Activated T-cell treated with anti-CD3 and anti-CD28 coated beads, Interleukin-2, amount 50 U/mL, for 72 hours (primary cell): ENCODE data around the gene TNFRSF6B. TPM values are rescaled to one million over a fixed set of nuclear protein-coding genes. Genes with fewer than 3 reads are reported as not detected.
"Not testable (repeated sequence)": the region's sequence is repeated elsewhere in the genome, so short reads cannot be mapped to it uniquely, and the experiment has no call there.

Experiments
- ATAC-seq, 2 donors: fragments of 150-1000 bp; cut with Tn5 transposase; replicated peaks in 1 of 2; 2 replicates each; pipeline ENCODE4 v1.10.0; 2021; ENCODE audit warnings: moderate library complexity in 2 of 2, mild to moderate bottlenecking in 1 of 2
- DNase-seq, 2 donors: peaks; one replicate each; pipeline ENCODE4 v3.0.0; 2021 to 2022; ENCODE audit warnings: mixed read lengths in 1 of 2
- H3K27ac Mint-ChIP-seq: one replicate; pipeline ENCODE4 v1.8.0; 2022; ENCODE audit warnings: mild to moderate bottlenecking, moderate library complexity, mixed read lengths
- H3K27me3 Mint-ChIP-seq: one replicate; pipeline ENCODE4 v1.8.0; 2022; ENCODE audit warnings: low read depth, mixed read lengths
- H3K36me3 Mint-ChIP-seq, 2 donors: one replicate each; pipeline ENCODE4 v1.8.0; 2022; ENCODE audit warnings: mixed read lengths in 2 of 2, mild to moderate bottlenecking in 1 of 2; ENCODE audit not compliant: insufficient read depth in 2 of 2
- H3K4me1 Mint-ChIP-seq: one replicate; pipeline ENCODE4 v1.8.0; 2022; ENCODE audit warnings: low read depth, mixed read lengths
- H3K4me3 Mint-ChIP-seq, 2 donors: one replicate each; pipeline ENCODE4 v1.8.0; 2022; ENCODE audit warnings: mild to moderate bottlenecking in 2 of 2, mixed read lengths in 2 of 2, moderate library complexity in 2 of 2
- H3K9me3 Mint-ChIP-seq, 2 donors: one replicate each; pipeline ENCODE4 v1.8.0; 2022; ENCODE audit warnings: mixed read lengths in 2 of 2
- total RNA-seq, 2 donors: library from RNA; stranded (reverse); gene quantifications; one replicate each; pipeline ENCODE4 v1.2.3, GENCODE V29; 2022

TNFRSF6B gene
- total RNA-seq, 2 donors from 2014 or later = 1.0 to 1.2 TPM

GRCh38 chr20:63667858-63668257 is 28.6 kb upstream of the TNFRSF6B start:
- peaks cover 1 to 17% of the 10 kb centered on the region in 2 donors for H3K36me3 Mint-ChIP-seq
- H3K9me3 Mint-ChIP-seq = no peaks in the 10 kb centered on the region
- H3K4me3 Mint-ChIP-seq = no peak overlapping the region
- no peak overlapping the region for H3K27ac Mint-ChIP-seq
- no peaks in the 10 kb centered on the region for H3K27me3 Mint-ChIP-seq
- ATAC-seq = no peak
- H3K4me1 Mint-ChIP-seq = no peaks in the 10 kb centered on the region
- DNase-seq = no peak

- DNase-seq (no peak), ATAC-seq (no peak)
- no peaks in the 10 kb centered on the region for H3K4me1 Mint-ChIP-seq
- no peak overlapping the region for H3K4me3 Mint-ChIP-seq
- peaks cover 1 to 17% of the 10 kb centered on the region in 2 donors for H3K36me3 Mint-ChIP-seq
- H3K9me3 Mint-ChIP-seq = no peaks in the 10 kb centered on the region
- H3K27me3 Mint-ChIP-seq = no peaks in the 10 kb centered on the region
- H3K27ac Mint-ChIP-seq = no peak overlapping the region
Measured at GRCh38 chr20:63668351-63668750, 28.1 kb upstream of the TNFRSF6B start.

- not testable (repeated sequence) for H3K27me3 Mint-ChIP-seq, H3K4me1 Mint-ChIP-seq, DNase-seq, H3K27ac Mint-ChIP-seq, H3K4me3 Mint-ChIP-seq, H3K9me3 Mint-ChIP-seq, ATAC-seq
- H3K36me3 Mint-ChIP-seq = peaks cover 3 to 15% of the 10 kb centered on the region in 2 donors
Measured at GRCh38 chr20:63671695-63672094, 24.8 kb upstream of the TNFRSF6B start.

GRCh38 chr20:63672666-63673065 is 23.8 kb upstream of the TNFRSF6B start:
- H3K4me1 Mint-ChIP-seq = no peaks in the 10 kb centered on the region
- H3K27ac Mint-ChIP-seq = no peak overlapping the region
- ATAC-seq (no peak), DNase-seq (no peak)
- no peaks in the 10 kb centered on the region for H3K27me3 Mint-ChIP-seq
- no peak overlapping the region for H3K4me3 Mint-ChIP-seq
- H3K36me3 Mint-ChIP-seq = peaks cover 3 to 14% of the 10 kb centered on the region in 2 donors
- no peaks in the 10 kb centered on the region for H3K9me3 Mint-ChIP-seq

- ATAC-seq = no peak
Measured at GRCh38 chr20:63673951-63674350, 22.5 kb upstream of the TNFRSF6B start.

GRCh38 chr20:63675681-63676368 is 20.6 kb upstream of the TNFRSF6B start:
- peaks cover 7 to 8% of the 10 kb centered on the region in 2 donors for H3K36me3 Mint-ChIP-seq
- H3K27me3 Mint-ChIP-seq = no peaks in the 10 kb centered on the region
- H3K4me3 Mint-ChIP-seq = no peak overlapping the region
- ATAC-seq (no peak), DNase-seq (no peak)
- no peaks in the 10 kb centered on the region for H3K4me1 Mint-ChIP-seq
- no peaks in the 10 kb centered on the region for H3K9me3 Mint-ChIP-seq
- no peak overlapping the region for H3K27ac Mint-ChIP-seq

More at GRCh38 chr20:63673951-63674350, 22.5 kb upstream of the TNFRSF6B start:
- no peaks in the 10 kb centered on the region for H3K27me3 Mint-ChIP-seq
- no peak for DNase-seq
- H3K9me3 Mint-ChIP-seq = no peaks in the 10 kb centered on the region
- H3K4me1 Mint-ChIP-seq = no peaks in the 10 kb centered on the region
- no peak overlapping the region for H3K27ac Mint-ChIP-seq
- no peak overlapping the region for H3K4me3 Mint-ChIP-seq
- peaks cover 8 to 12% of the 10 kb centered on the region in 2 donors for H3K36me3 Mint-ChIP-seq

- DNase-seq = no peak
- H3K27ac Mint-ChIP-seq = no peak overlapping the region
- H3K36me3 Mint-ChIP-seq = peaks cover 6 to 7% of the 10 kb centered on the region in 2 donors
- no peak overlapping the region for H3K4me3 Mint-ChIP-seq
- no peaks in the 10 kb centered on the region for H3K9me3 Mint-ChIP-seq
- no peak for ATAC-seq
- no peaks in the 10 kb centered on the region for H3K4me1 Mint-ChIP-seq
- H3K27me3 Mint-ChIP-seq = no peaks in the 10 kb centered on the region
Measured at GRCh38 chr20:63678071-63678470, 18.4 kb upstream of the TNFRSF6B start.

- no peaks in the 10 kb centered on the region for H3K9me3 Mint-ChIP-seq
- DNase-seq = no peak
- no peak overlapping the region for H3K4me3 Mint-ChIP-seq
- peaks cover 5 to 6% of the 10 kb centered on the region in 2 donors for H3K36me3 Mint-ChIP-seq
- H3K27ac Mint-ChIP-seq = peak overlapping the region; percentile 70
- H3K4me1 Mint-ChIP-seq = no peaks in the 10 kb centered on the region
- H3K27me3 Mint-ChIP-seq = no peaks in the 10 kb centered on the region
- ATAC-seq = no peak
Measured at GRCh38 chr20:63678667-63679465, 17.6 kb upstream of the TNFRSF6B start.

GRCh38 chr20:63679799-63680305 is 16.6 kb upstream of the TNFRSF6B start:
- no peaks in the 10 kb centered on the region for H3K9me3 Mint-ChIP-seq
- no peak for ATAC-seq
- H3K27ac Mint-ChIP-seq = no peak overlapping the region
- H3K27me3 Mint-ChIP-seq = no peaks in the 10 kb centered on the region
- no peak for DNase-seq
- H3K4me3 Mint-ChIP-seq = no peak overlapping the region
- H3K36me3 Mint-ChIP-seq = peaks cover 5 to 6% of the 10 kb centered on the region in 2 donors
- H3K4me1 Mint-ChIP-seq = peaks cover under 1% of the 10 kb centered on the region

- no peak for DNase-seq
- no peak for ATAC-seq
- Mint-ChIP-seq H3K4me3 (no peak overlapping the region), H3K27me3 (no peaks in the 10 kb centered on the region), H3K9me3 (no peaks in the 10 kb centered on the region), H3K36me3 (peaks cover 5 to 6% of the 10 kb centered on the region in 2 donors), H3K27ac (no peak overlapping the region), H3K4me1 (peaks cover 5% of the 10 kb centered on the region)
Measured at GRCh38 chr20:63680427-63680826, 16.0 kb upstream of the TNFRSF6B start.

GRCh38 chr20:63680857-63681608 is 15.4 kb upstream of the TNFRSF6B start:
- H3K9me3 Mint-ChIP-seq = no peaks in the 10 kb centered on the region
- DNase-seq (no peak), ATAC-seq (no peak)
- H3K27ac Mint-ChIP-seq = no peak overlapping the region
- H3K4me3 Mint-ChIP-seq = no peak overlapping the region
- no peaks in the 10 kb centered on the region for H3K27me3 Mint-ChIP-seq
- H3K4me1 Mint-ChIP-seq = peaks cover 5% of the 10 kb centered on the region
- H3K36me3 Mint-ChIP-seq = peaks cover 5 to 6% of the 10 kb centered on the region in 2 donors

- H3K4me3 Mint-ChIP-seq = no peak overlapping the region
- ATAC-seq (no peak), DNase-seq (no peak)
- no peak overlapping the region for H3K27ac Mint-ChIP-seq
- no peaks in the 10 kb centered on the region for H3K27me3 Mint-ChIP-seq
- H3K36me3 Mint-ChIP-seq = peaks cover 5 to 6% of the 10 kb centered on the region in 2 donors
- H3K4me1 Mint-ChIP-seq = peaks cover 5% of the 10 kb centered on the region
- H3K9me3 Mint-ChIP-seq = no peaks in the 10 kb centered on the region
Measured at GRCh38 chr20:63681609-63682142, 14.8 kb upstream of the TNFRSF6B start.
